Measurements from ENCODE around the gene POU2AF1. TPM values are rescaled to one million over a fixed set of nuclear protein-coding genes. Genes with fewer than 3 reads are reported as not detected.
A peak's percentile ranks its signal among the peaks of the same experiment; 100 is the strongest.

Gene POU2AF1
- total RNA-seq, 1 donor from 2014 or later, result 1.2 TPM

- intact Hi-C loops (cut with DNase I), result no loop called here
- no peak for ATAC-seq
- DNase-seq (ENCODE audit: low spot score), result no peak
Measured at GRCh38 chr11:111353776-111354600, 25.1 kb downstream of the POU2AF1 start.

GRCh38 chr11:111352935-111353710, 26.0 kb downstream of the POU2AF1 start:
- no peak for DNase-seq (ENCODE audit: low spot score)
- ATAC-seq, result peak; percentile 74
- intact Hi-C loops (cut with DNase I), result no loop called here

GRCh38 chr11:111352231-111352746, 26.8 kb downstream of the POU2AF1 start:
- ATAC-seq (no peak), DNase-seq (ENCODE audit: low spot score) (no peak)
- intact Hi-C loops (cut with DNase I), result no loop called here

GRCh38 chr11:111351374-111352055, 27.6 kb downstream of the POU2AF1 start:
- ATAC-seq, result no peak

GRCh38 chr11:111350811-111351210, 28.3 kb downstream of the POU2AF1 start:
- ATAC-seq (no peak), DNase-seq (ENCODE audit: low spot score) (no peak)
- intact Hi-C loops (cut with DNase I), result no loop called here

More at GRCh38 chr11:111351374-111352055, 27.6 kb downstream of the POU2AF1 start:
- intact Hi-C loops (cut with DNase I), result no loop called here
- DNase-seq (ENCODE audit: low spot score), result no peak

- intact Hi-C loops (cut with DNase I), result no loop called here
- DNase-seq (ENCODE audit: low spot score), result no peak
Measured at GRCh38 chr11:111349191-111349695, 29.8 kb downstream of the POU2AF1 start.

GRCh38 chr11:111348147-111348546, 30.9 kb downstream of the POU2AF1 start:
- DNase-seq (ENCODE audit: low spot score), result no peak
- intact Hi-C loops (cut with DNase I), result no loop called here
- ATAC-seq, result no peak

More at GRCh38 chr11:111349191-111349695, 29.8 kb downstream of the POU2AF1 start:
- no peak for ATAC-seq

- peak; percentile 54 for ATAC-seq
- intact Hi-C loops (cut with DNase I), result no loop called here
- no peak for DNase-seq (ENCODE audit: low spot score)
Measured at GRCh38 chr11:111347723-111348115, 31.4 kb downstream of the POU2AF1 start.

- no peak for DNase-seq (ENCODE audit: low spot score)
- peak; percentile 86 for ATAC-seq
- intact Hi-C loops (cut with DNase I), result no loop called here
Measured at GRCh38 chr11:111347002-111347722, 31.9 kb downstream of the POU2AF1 start.

GRCh38 chr11:111344032-111344431, 35.0 kb downstream of the POU2AF1 start:
- ATAC-seq (peak; percentile 93), DNase-seq (ENCODE audit: low spot score) (peak; percentile 78)
- intact Hi-C loops (cut with DNase I), result no loop called here

GRCh38 chr11:111342329-111342728, 36.7 kb downstream of the POU2AF1 start:
- no peak for DNase-seq (ENCODE audit: low spot score)
- intact Hi-C loops (cut with DNase I), result no loop called here
- no peak for ATAC-seq

GRCh38 chr11:111339758-111340388, 39.2 kb downstream of the POU2AF1 start:
- DNase-seq (ENCODE audit: low spot score), result no peak
- intact Hi-C loops (cut with DNase I), result no loop called here
- ATAC-seq, result no peak

- DNase-seq (ENCODE audit: low spot score), result no peak
- peak; percentile 58 for ATAC-seq
- intact Hi-C loops (cut with DNase I), result no loop called here
Measured at GRCh38 chr11:111336582-111337256, 42.4 kb downstream of the POU2AF1 start.

- DNase-seq (ENCODE audit: low spot score), result no peak
- intact Hi-C loops (cut with DNase I), result no loop called here
Measured at GRCh38 chr11:111336062-111336461, 43.0 kb downstream of the POU2AF1 start.

GRCh38 chr11:111335549-111335948, 43.5 kb downstream of the POU2AF1 start:
- intact Hi-C loops (cut with DNase I), result no loop called here
- DNase-seq (ENCODE audit: low spot score) (no peak), ATAC-seq (no peak)

More at GRCh38 chr11:111336062-111336461, 43.0 kb downstream of the POU2AF1 start:
- no peak for ATAC-seq

- peak; percentile 29 for ATAC-seq
- intact Hi-C loops (cut with DNase I), result no loop called here
- DNase-seq (ENCODE audit: low spot score), result no peak
Measured at GRCh38 chr11:111334532-111335502, 44.3 kb downstream of the POU2AF1 start.
